Osteocyte (in vitro differentiated cells): ENCODE data around the gene PLCB1. TPM values are rescaled to one million over a fixed set of nuclear protein-coding genes. Genes with fewer than 3 reads are reported as not detected.

Experiments
- total RNA-seq: library from RNA; stranded (reverse); gene quantifications from 2 replicates; pipeline ENCODE4 v1.2.1, GENCODE V29; 2021

Gene PLCB1
- total RNA-seq, 1 donor from 2014 or later: 33.3 TPM

Other genes with a start within 250 kb of the PLCB1 start
- gene HAO1, start 191.8 kb upstream of the PLCB1 start, total RNA-seq: not detected in 2 replicates
- 28.6 and 32.3 TPM in 2 replicates for gene TMX4, start 112.5 kb upstream of the PLCB1 start, total RNA-seq